Measurements from ENCODE around the gene SASH3. TPM values are rescaled to one million over a fixed set of nuclear protein-coding genes. Genes with fewer than 3 reads are reported as not detected.

Gene SASH3
- total RNA-seq, 4 donors from 2014 or later, result 0.26 to 4.1 (median 2.9) TPM

GRCh38 chrX:129800186-129800585, 20.4 kb downstream of the SASH3 start:
- DNase-seq, result no peak
- Histone ChIP-seq H3K27me3 (no peaks in the 10 kb centered on the region), H3K4me1 (no peaks in the 10 kb centered on the region), H3K4me3 (no peak overlapping the region), H3K27ac (no peak overlapping the region), H3K9me3 (no peaks in the 10 kb centered on the region), H3K36me3 (no peaks in the 10 kb centered on the region)
- TF ChIP-seq POLR2A (IDR thresholded peaks at IDR 0.05), result no peak
- TF ChIP-seq CTCF (IDR thresholded peaks at IDR 0.05), result no peak
- intact Hi-C loops (cut with DNase I; ENCODE audit: low total_unique reads), result no loop called here

GRCh38 chrX:129802863-129803262, 23.1 kb downstream of the SASH3 start:
- no peaks in the 10 kb centered on the region for H3K36me3 ChIP-seq
- intact Hi-C loops (cut with DNase I; ENCODE audit: low total_unique reads), result no loop called here
- TF ChIP-seq POLR2A (IDR thresholded peaks at IDR 0.05) (no peak), CTCF (IDR thresholded peaks at IDR 0.05) (no peak)
- DNase-seq, result no peak
- no peaks in the 10 kb centered on the region for H3K4me1 ChIP-seq
- H3K27ac ChIP-seq, result no peak overlapping the region
- no peak overlapping the region for H3K4me3 ChIP-seq
- H3K27me3 ChIP-seq, result no peaks in the 10 kb centered on the region
- H3K9me3 ChIP-seq, result no peaks in the 10 kb centered on the region

GRCh38 chrX:129804806-129805205, 25.1 kb downstream of the SASH3 start:
- Histone ChIP-seq H3K4me1 (no peaks in the 10 kb centered on the region), H3K27ac (no peak overlapping the region), H3K36me3 (no peaks in the 10 kb centered on the region), H3K4me3 (no peak overlapping the region), H3K9me3 (no peaks in the 10 kb centered on the region), H3K27me3 (no peaks in the 10 kb centered on the region)
- intact Hi-C loops (cut with DNase I; ENCODE audit: low total_unique reads), result no loop called here
- no peak for TF ChIP-seq CTCF (IDR thresholded peaks at IDR 0.05)
- TF ChIP-seq POLR2A (IDR thresholded peaks at IDR 0.05), result no peak
- no peak for DNase-seq

GRCh38 chrX:129808158-129808828, 28.5 kb downstream of the SASH3 start:
- no peaks in the 10 kb centered on the region for H3K4me1 ChIP-seq
- no peak for DNase-seq
- H3K9me3 ChIP-seq, result no peaks in the 10 kb centered on the region
- intact Hi-C loops (cut with DNase I; ENCODE audit: low total_unique reads), result no loop called here
- no peak for TF ChIP-seq POLR2A (IDR thresholded peaks at IDR 0.05)
- no peak for TF ChIP-seq CTCF (IDR thresholded peaks at IDR 0.05)
- peak overlapping the region; percentile 11 to 51 for H3K27ac ChIP-seq
- H3K27me3 ChIP-seq, result no peaks in the 10 kb centered on the region
- no peaks in the 10 kb centered on the region for H3K36me3 ChIP-seq
- no peak overlapping the region for H3K4me3 ChIP-seq

- Histone ChIP-seq H3K4me1 (no peaks in the 10 kb centered on the region), H3K27ac (peak overlapping the region; percentile 11 to 24), H3K36me3 (no peaks in the 10 kb centered on the region), H3K4me3 (no peak overlapping the region), H3K27me3 (no peaks in the 10 kb centered on the region), H3K9me3 (no peaks in the 10 kb centered on the region)
- TF ChIP-seq CTCF (IDR thresholded peaks at IDR 0.05) (no peak), POLR2A (IDR thresholded peaks at IDR 0.05) (no peak)
- no peak for DNase-seq
- intact Hi-C loops (cut with DNase I; ENCODE audit: low total_unique reads), result no loop called here
Measured at GRCh38 chrX:129808829-129809796, 29.4 kb downstream of the SASH3 start.
